Measurements from ENCODE around the gene UACA.

DNA sequence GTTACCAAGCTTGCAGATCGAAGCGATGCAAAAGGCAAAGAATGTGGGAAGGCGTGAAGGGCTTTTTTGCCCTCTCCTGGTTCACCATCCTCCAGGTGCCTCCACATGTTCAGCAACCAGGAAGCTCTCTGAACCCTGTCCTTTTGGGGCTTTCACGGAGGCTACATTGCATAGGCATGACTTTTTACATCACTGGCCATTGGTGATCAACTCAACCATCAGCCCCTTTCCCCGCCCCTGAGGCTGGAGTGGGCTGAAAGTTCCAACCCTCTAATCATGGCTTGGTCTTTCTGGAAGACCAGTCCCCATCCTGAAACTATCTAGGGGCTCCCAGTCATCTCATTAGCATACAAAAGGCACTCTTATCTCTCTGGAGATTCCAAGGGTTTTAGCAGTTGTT, 52.6 kb downstream of the UACA start:
- TF ChIP-seq, protein P1, sequence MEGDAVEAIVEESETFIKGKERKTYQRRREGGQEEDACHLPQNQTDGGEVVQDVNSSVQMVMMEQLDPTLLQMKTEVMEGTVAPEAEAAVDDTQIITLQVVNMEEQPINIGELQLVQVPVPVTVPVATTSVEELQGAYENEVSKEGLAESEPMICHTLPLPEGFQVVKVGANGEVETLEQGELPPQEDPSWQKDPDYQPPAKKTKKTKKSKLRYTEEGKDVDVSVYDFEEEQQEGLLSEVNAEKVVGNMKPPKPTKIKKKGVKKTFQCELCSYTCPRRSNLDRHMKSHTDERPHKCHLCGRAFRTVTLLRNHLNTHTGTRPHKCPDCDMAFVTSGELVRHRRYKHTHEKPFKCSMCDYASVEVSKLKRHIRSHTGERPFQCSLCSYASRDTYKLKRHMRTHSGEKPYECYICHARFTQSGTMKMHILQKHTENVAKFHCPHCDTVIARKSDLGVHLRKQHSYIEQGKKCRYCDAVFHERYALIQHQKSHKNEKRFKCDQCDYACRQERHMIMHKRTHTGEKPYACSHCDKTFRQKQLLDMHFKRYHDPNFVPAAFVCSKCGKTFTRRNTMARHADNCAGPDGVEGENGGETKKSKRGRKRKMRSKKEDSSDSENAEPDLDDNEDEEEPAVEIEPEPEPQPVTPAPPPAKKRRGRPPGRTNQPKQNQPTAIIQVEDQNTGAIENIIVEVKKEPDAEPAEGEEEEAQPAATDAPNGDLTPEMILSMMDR (IDR thresholded peaks at IDR 0.05; ENCODE audit: insufficient read depth, low read length), result no peak
- TF ChIP-seq, protein P2, sequence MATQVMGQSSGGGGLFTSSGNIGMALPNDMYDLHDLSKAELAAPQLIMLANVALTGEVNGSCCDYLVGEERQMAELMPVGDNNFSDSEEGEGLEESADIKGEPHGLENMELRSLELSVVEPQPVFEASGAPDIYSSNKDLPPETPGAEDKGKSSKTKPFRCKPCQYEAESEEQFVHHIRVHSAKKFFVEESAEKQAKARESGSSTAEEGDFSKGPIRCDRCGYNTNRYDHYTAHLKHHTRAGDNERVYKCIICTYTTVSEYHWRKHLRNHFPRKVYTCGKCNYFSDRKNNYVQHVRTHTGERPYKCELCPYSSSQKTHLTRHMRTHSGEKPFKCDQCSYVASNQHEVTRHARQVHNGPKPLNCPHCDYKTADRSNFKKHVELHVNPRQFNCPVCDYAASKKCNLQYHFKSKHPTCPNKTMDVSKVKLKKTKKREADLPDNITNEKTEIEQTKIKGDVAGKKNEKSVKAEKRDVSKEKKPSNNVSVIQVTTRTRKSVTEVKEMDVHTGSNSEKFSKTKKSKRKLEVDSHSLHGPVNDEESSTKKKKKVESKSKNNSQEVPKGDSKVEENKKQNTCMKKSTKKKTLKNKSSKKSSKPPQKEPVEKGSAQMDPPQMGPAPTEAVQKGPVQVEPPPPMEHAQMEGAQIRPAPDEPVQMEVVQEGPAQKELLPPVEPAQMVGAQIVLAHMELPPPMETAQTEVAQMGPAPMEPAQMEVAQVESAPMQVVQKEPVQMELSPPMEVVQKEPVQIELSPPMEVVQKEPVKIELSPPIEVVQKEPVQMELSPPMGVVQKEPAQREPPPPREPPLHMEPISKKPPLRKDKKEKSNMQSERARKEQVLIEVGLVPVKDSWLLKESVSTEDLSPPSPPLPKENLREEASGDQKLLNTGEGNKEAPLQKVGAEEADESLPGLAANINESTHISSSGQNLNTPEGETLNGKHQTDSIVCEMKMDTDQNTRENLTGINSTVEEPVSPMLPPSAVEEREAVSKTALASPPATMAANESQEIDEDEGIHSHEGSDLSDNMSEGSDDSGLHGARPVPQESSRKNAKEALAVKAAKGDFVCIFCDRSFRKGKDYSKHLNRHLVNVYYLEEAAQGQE (IDR thresholded peaks at IDR 0.05; ENCODE audit: insufficient replicate concordance, low read depth), result no peak
